ENCODE data around the gene PTPRE.

The PTPRE gene

GRCh38 chr10:127911218-127911866 lies 4.4 kb downstream of the PTPRE start:
- H3K4me2 ChIP-seq (ENCODE audit: low read length) = no peak overlapping the region
- no peaks in the 10 kb centered on the region for H3K27me3 ChIP-seq (ENCODE audit: control insufficient read depth, low read length)
- H3F3A ChIP-seq (ENCODE audit: control insufficient read depth, insufficient read depth) = no peaks in the 10 kb centered on the region
- H3K27ac ChIP-seq (ENCODE audit: low read depth, low read length) = no peak overlapping the region
- H3K79me2 ChIP-seq (ENCODE audit: control insufficient read depth, low read length) = no peaks in the 10 kb centered on the region
- H3K4me3 ChIP-seq (ENCODE audit: low read length) = no peak overlapping the region
- H3K9me2 ChIP-seq (replicated peaks; ENCODE audit: control insufficient read depth, low read length) = no peaks in the 10 kb centered on the region
- no peaks in the 10 kb centered on the region for H3K9me3 ChIP-seq (ENCODE audit: control insufficient read depth, insufficient read depth, low read length)
- TF ChIP-seq CTCF (IDR thresholded peaks at IDR 0.05; ENCODE audit: low read depth, low read length, poor library complexity, severe bottlenecking) = no peak
- no peak for TF ChIP-seq EZH2phosphoT487 (IDR thresholded peaks at IDR 0.05; ENCODE audit: borderline replicate concordance, low read length)
- no peaks in the 10 kb centered on the region for H3K4me1 ChIP-seq (ENCODE audit: control insufficient read depth, low read length)
- no peaks in the 10 kb centered on the region for H4K20me1 ChIP-seq (ENCODE audit: control insufficient read depth, insufficient read depth, low read depth, low read length)
- no peaks in the 10 kb centered on the region for H3K36me3 ChIP-seq (ENCODE audit: control insufficient read depth, low read length)

GRCh38 chr10:127911867-127912257 lies 5.0 kb downstream of the PTPRE start:
- Histone ChIP-seq H3K4me3 (ENCODE audit: low read length) (no peak overlapping the region), H3K27me3 (ENCODE audit: control insufficient read depth, low read length) (no peaks in the 10 kb centered on the region), H3K79me2 (ENCODE audit: control insufficient read depth, low read length) (no peaks in the 10 kb centered on the region), H3F3A (ENCODE audit: control insufficient read depth, insufficient read depth) (no peaks in the 10 kb centered on the region), H3K36me3 (ENCODE audit: control insufficient read depth, low read length) (no peaks in the 10 kb centered on the region), H3K4me2 (ENCODE audit: low read length) (no peak overlapping the region), H3K9me2 (replicated peaks; ENCODE audit: control insufficient read depth, low read length) (no peaks in the 10 kb centered on the region), H3K27ac (ENCODE audit: low read depth, low read length) (no peak overlapping the region), H3K9me3 (ENCODE audit: control insufficient read depth, insufficient read depth, low read length) (no peaks in the 10 kb centered on the region), H4K20me1 (ENCODE audit: control insufficient read depth, insufficient read depth, low read depth, low read length) (no peaks in the 10 kb centered on the region), H3K4me1 (ENCODE audit: control insufficient read depth, low read length) (no peaks in the 10 kb centered on the region)
- TF ChIP-seq EZH2phosphoT487 (IDR thresholded peaks at IDR 0.05; ENCODE audit: borderline replicate concordance, low read length) (no peak), CTCF (IDR thresholded peaks at IDR 0.05; ENCODE audit: low read depth, low read length, poor library complexity, severe bottlenecking) (no peak)

- no peak for TF ChIP-seq CTCF (IDR thresholded peaks at IDR 0.05; ENCODE audit: low read depth, low read length, poor library complexity, severe bottlenecking)
- no peak for TF ChIP-seq EZH2phosphoT487 (IDR thresholded peaks at IDR 0.05; ENCODE audit: borderline replicate concordance, low read length)
- Histone ChIP-seq H3K27me3 (ENCODE audit: control insufficient read depth, low read length) (no peaks in the 10 kb centered on the region), H3K27ac (ENCODE audit: low read depth, low read length) (no peak overlapping the region)
Observed at GRCh38 chr10:127912607-127913367, 5.9 kb downstream of the PTPRE start.

More at GRCh38 chr10:127912607-127913367, 5.9 kb downstream of the PTPRE start:
- Histone ChIP-seq H3K4me3 (ENCODE audit: low read length) (no peak overlapping the region), H3K4me1 (ENCODE audit: control insufficient read depth, low read length) (no peaks in the 10 kb centered on the region), H3K79me2 (ENCODE audit: control insufficient read depth, low read length) (no peaks in the 10 kb centered on the region), H4K20me1 (ENCODE audit: control insufficient read depth, insufficient read depth, low read depth, low read length) (no peaks in the 10 kb centered on the region), H3F3A (ENCODE audit: control insufficient read depth, insufficient read depth) (no peaks in the 10 kb centered on the region), H3K9me3 (ENCODE audit: control insufficient read depth, insufficient read depth, low read length) (no peaks in the 10 kb centered on the region), H3K4me2 (ENCODE audit: low read length) (no peak overlapping the region), H3K36me3 (ENCODE audit: control insufficient read depth, low read length) (no peaks in the 10 kb centered on the region), H3K9me2 (replicated peaks; ENCODE audit: control insufficient read depth, low read length) (no peaks in the 10 kb centered on the region)
